Lung (tissue), 12 donors: ENCODE results near the gene STAT5B. TPM values are rescaled to one million over a fixed set of nuclear protein-coding genes. Genes with fewer than 3 reads are reported as not detected.
"Not testable (repeated sequence)": the region's sequence is repeated elsewhere in the genome, so short reads cannot be mapped to it uniquely, and the experiment has no call there.

Experiments
- ATAC-seq: fragments of 200-7000 bp; cut with Tn5 transposase; one replicate; pipeline ENCODE4 v1.9.1; 2020; ENCODE audit warnings: moderate number of reproducible peaks; ENCODE audit not compliant: insufficient read depth, low FRiP score
- DNase-seq, 3 donors: peaks; one replicate each; pipeline ENCODE4 v3.0.0-alpha.2; 2013 to 2017
- H3K27ac ChIP-seq, 2 donors: one replicate each; pipeline ENCODE4 v1.5.1; 2013; ENCODE audit warnings: mild to moderate bottlenecking in 2 of 2, moderate library complexity in 2 of 2, control low read depth in 1 of 2, inconsistent platforms in 1 of 2, low read depth in 1 of 2, low read length in 1 of 2
- H3K27me3 ChIP-seq, 3 donors: one replicate each; pipeline ENCODE4 v1.5.1; 2013; ENCODE audit warnings: low read length in 2 of 3; ENCODE audit not compliant: control insufficient read depth in 3 of 3, insufficient read depth in 3 of 3
- H3K36me3 ChIP-seq, 4 donors: one replicate each; pipeline ENCODE4 v1.5.1; 2013; ENCODE audit warnings: low read length in 4 of 4, mild to moderate bottlenecking in 1 of 4, moderate library complexity in 1 of 4; ENCODE audit not compliant: control insufficient read depth in 4 of 4, insufficient read depth in 4 of 4
- H3K4me1 ChIP-seq, 5 donors: one replicate each; pipeline ENCODE4 v1.5.1; 2013; ENCODE audit warnings: low read length in 5 of 5, mild to moderate bottlenecking in 2 of 5, moderate library complexity in 1 of 5; ENCODE audit not compliant: control insufficient read depth in 5 of 5, insufficient read depth in 5 of 5
- H3K4me3 ChIP-seq: one replicate; pipeline ENCODE4 v1.5.1; 2013; ENCODE audit warnings: mild to moderate bottlenecking, control low read depth, moderate library complexity
- H3K9ac ChIP-seq, 2 donors: one replicate each; pipeline ENCODE4 v1.5.1; 2013; ENCODE audit warnings: low read length in 2 of 2, control low read depth in 1 of 2; ENCODE audit not compliant: insufficient read depth in 1 of 2
- H3K9me3 ChIP-seq, 4 donors: one replicate each; pipeline ENCODE4 v1.5.1; 2013; ENCODE audit warnings: low read length in 3 of 4, mild to moderate bottlenecking in 1 of 4, moderate library complexity in 1 of 4; ENCODE audit not compliant: control insufficient read depth in 4 of 4, insufficient read depth in 3 of 4
- CTCF ChIP-seq: IDR thresholded peaks from 2 replicates; pipeline ENCODE4 v1.5.1; 2012; ENCODE audit warnings: mild to moderate bottlenecking; ENCODE audit errors: control extremely low read depth, extremely low read depth
- WGBS, 2 donors: extraction: QIAGEN DNeasy Blood & Tissue Kit; methylation state at CpG; one replicate each; pipeline ENCODE4 v1.1.7; 2013; 5-methylcytosine and 5-hydroxymethylcytosine counted together
- polyA plus RNA-seq, 2 donors: library from polyadenylated mRNA; stranded (reverse); fragments of 200-250 nt; gene quantifications; one replicate each; pipeline ENCODE4 v1.2.1, GENCODE V29; 2013
- total RNA-seq, 2 donors: library from RNA; depleted of rRNA in 1 of 2; stranded (reverse); fragments of >200 nt in 1 of 2; gene quantifications; one replicate each; pipeline ENCODE4 v1.2.1, GENCODE V29; 2014 to 2021
- donor health status: control.
- donor health status: control.
- donor health status: Bipolar disorder and iron deficiency.
- donor health status: healthy.
- donor health status: DM: yes; HTN: yes; CAD: no.

Gene STAT5B
- total and polyA plus RNA-seq, 4 donors = 23.3 to 53.6 (median 48.1) TPM

- Histone ChIP-seq H3K27me3 (no peaks in the 10 kb centered on the region), H3K4me3 (no peak overlapping the region), H3K9ac (no peak overlapping the region), H3K27ac (no peak overlapping the region), H3K4me1 (no peaks in the 10 kb centered on the region), H3K36me3 (peaks cover 25 to 45% (median 28%) of the 10 kb centered on the region in 4 donors), H3K9me3 (no peaks in the 10 kb centered on the region)
- ATAC-seq (no peak), DNase-seq (no peak)
- no peak for TF ChIP-seq CTCF
- WGBS, 2 donors = 96% methylated on average over 6 of the region's 6 CpGs
Observed at GRCh38 chr17:42210046-42210445, 66.1 kb downstream of the STAT5B start.

- ATAC-seq, DNase-seq, H3K27ac ChIP-seq, H3K9me3 ChIP-seq, H3K4me1 ChIP-seq, H3K27me3 ChIP-seq, H3K4me3 ChIP-seq, H3K9ac ChIP-seq: not testable (repeated sequence)
- 46 to 65% methylated on average over 8 of the region's 8 CpGs for WGBS, 2 donors
- peaks cover 20 to 47% (median 33%) of the 10 kb centered on the region in 4 donors for H3K36me3 ChIP-seq
Observed at GRCh38 chr17:42206153-42206612, 70.0 kb downstream of the STAT5B start.

- DNase-seq (no peak), ATAC-seq (no peak)
- Histone ChIP-seq H3K27ac (no peak overlapping the region), H3K4me1 (peaks cover 0 to 10% (median 0%) of the 10 kb centered on the region in 5 donors), H3K9ac (no peak overlapping the region), H3K27me3 (no peaks in the 10 kb centered on the region), H3K4me3 (no peak overlapping the region), H3K36me3 (peaks cover 12 to 47% (median 23%) of the 10 kb centered on the region in 4 donors), H3K9me3 (no peaks in the 10 kb centered on the region)
- no peak for TF ChIP-seq CTCF
- WGBS, 2 donors = 96 to 98% methylated on average over 2 of the region's 2 CpGs
Observed at GRCh38 chr17:42203354-42203753, 72.8 kb downstream of the STAT5B start.

GRCh38 chr17:42202696-42203095 is 73.5 kb downstream of the STAT5B start:
- no peak overlapping the region for H3K4me3 ChIP-seq
- no peaks in the 10 kb centered on the region for H3K9me3 ChIP-seq
- no peak for TF ChIP-seq CTCF
- ATAC-seq = no peak
- 97 to 98% methylated on average over 5 of the region's 5 CpGs for WGBS, 2 donors
- H3K27ac ChIP-seq = no peak overlapping the region
- no peak overlapping the region for H3K9ac ChIP-seq
- no peaks in the 10 kb centered on the region for H3K27me3 ChIP-seq
- peaks cover 12 to 47% (median 22%) of the 10 kb centered on the region in 4 donors for H3K36me3 ChIP-seq
- H3K4me1 ChIP-seq = peaks cover 0 to 10% (median 0%) of the 10 kb centered on the region in 5 donors
- DNase-seq = no peak
